NCI-H1105 treated with DMSO at 0.1 percent for 48 hours (cell line): ENCODE data around the gene STMND1.
A peak's percentile ranks its signal among the peaks of the same experiment; 100 is the strongest.
"Not testable (repeated sequence)": the region's sequence is repeated elsewhere in the genome, so short reads cannot be mapped to it uniquely, and the experiment has no call there.

ENCODE experiments used
- DNase-seq: peaks from one replicate; lab custom pipeline; 2025; lab: John Stamatoyannopoulos, UW

Gene STMND1

GRCh38 chr6:17101422-17102257, at the start of gene STMND1:
TSS of gene STMND1 (plus strand) at chr6:17102050. CDS start at chr6:17102258, 208 bp downstream.
- peak; percentile 71 for DNase-seq

GRCh38 chr6:17054647-17055046, 47.2 kb upstream of the STMND1 start:
- no peak for DNase-seq

- DNase-seq: no peak
Measured at GRCh38 chr6:17057322-17057721, 44.5 kb upstream of the STMND1 start.

- DNase-seq: no peak
Measured at GRCh38 chr6:17058550-17058949, 43.3 kb upstream of the STMND1 start.

- DNase-seq: no peak
Measured at GRCh38 chr6:17059022-17059421, 42.8 kb upstream of the STMND1 start.

- no peak for DNase-seq
Measured at GRCh38 chr6:17059850-17060249, 42.0 kb upstream of the STMND1 start.

GRCh38 chr6:17061097-17061496, 40.8 kb upstream of the STMND1 start:
- DNase-seq: no peak

GRCh38 chr6:17062871-17063440, 38.9 kb upstream of the STMND1 start:
- DNase-seq: no peak

GRCh38 chr6:17064975-17065374, 36.9 kb upstream of the STMND1 start:
- no peak for DNase-seq

- DNase-seq: no peak
Measured at GRCh38 chr6:17066610-17067009, 35.2 kb upstream of the STMND1 start.

- not testable (repeated sequence) for DNase-seq
Measured at GRCh38 chr6:17068972-17069371, 32.9 kb upstream of the STMND1 start.

GRCh38 chr6:17070400-17070799, 31.4 kb upstream of the STMND1 start:
- not testable (repeated sequence) for DNase-seq

GRCh38 chr6:17073596-17073995, 28.3 kb upstream of the STMND1 start:
- not testable (repeated sequence) for DNase-seq

GRCh38 chr6:17081273-17081672, 20.6 kb upstream of the STMND1 start:
- DNase-seq: no peak

GRCh38 chr6:17081860-17082508, 19.9 kb upstream of the STMND1 start:
- DNase-seq: no peak

GRCh38 chr6:17083397-17083796, 18.5 kb upstream of the STMND1 start:
- no peak for DNase-seq

GRCh38 chr6:17086469-17086868, 15.4 kb upstream of the STMND1 start:
- DNase-seq: peak; percentile 48

- no peak for DNase-seq
Measured at GRCh38 chr6:17088091-17088611, 13.7 kb upstream of the STMND1 start.

- DNase-seq: no peak
Measured at GRCh38 chr6:17091122-17091521, 10.7 kb upstream of the STMND1 start.

GRCh38 chr6:17093686-17094085, 8.2 kb upstream of the STMND1 start:
- DNase-seq: peak; percentile 30

GRCh38 chr6:17096096-17096495, 5.8 kb upstream of the STMND1 start:
- no peak for DNase-seq

GRCh38 chr6:17096652-17097051, 5.2 kb upstream of the STMND1 start:
- DNase-seq: peak; percentile 72

GRCh38 chr6:17097982-17098381, 3.9 kb upstream of the STMND1 start:
- no peak for DNase-seq
